Measurements from ENCODE around the gene DDB1. TPM values are rescaled to one million over a fixed set of nuclear protein-coding genes. Genes with fewer than 3 reads are reported as not detected.
A peak's percentile ranks its signal among the peaks of the same experiment; 100 is the strongest.

The DDB1 gene
- total and polyA plus RNA-seq, 9 of the 15 experiments (the other 6 are each of a cell fraction or from before 2014, with no cell fraction given), result 172 to 361 (median 266) TPM

GRCh38 chr11:61281581-61282250 is 51.2 kb downstream of the DDB1 start (continued):
- TF ChIP-seq, protein P1, sequence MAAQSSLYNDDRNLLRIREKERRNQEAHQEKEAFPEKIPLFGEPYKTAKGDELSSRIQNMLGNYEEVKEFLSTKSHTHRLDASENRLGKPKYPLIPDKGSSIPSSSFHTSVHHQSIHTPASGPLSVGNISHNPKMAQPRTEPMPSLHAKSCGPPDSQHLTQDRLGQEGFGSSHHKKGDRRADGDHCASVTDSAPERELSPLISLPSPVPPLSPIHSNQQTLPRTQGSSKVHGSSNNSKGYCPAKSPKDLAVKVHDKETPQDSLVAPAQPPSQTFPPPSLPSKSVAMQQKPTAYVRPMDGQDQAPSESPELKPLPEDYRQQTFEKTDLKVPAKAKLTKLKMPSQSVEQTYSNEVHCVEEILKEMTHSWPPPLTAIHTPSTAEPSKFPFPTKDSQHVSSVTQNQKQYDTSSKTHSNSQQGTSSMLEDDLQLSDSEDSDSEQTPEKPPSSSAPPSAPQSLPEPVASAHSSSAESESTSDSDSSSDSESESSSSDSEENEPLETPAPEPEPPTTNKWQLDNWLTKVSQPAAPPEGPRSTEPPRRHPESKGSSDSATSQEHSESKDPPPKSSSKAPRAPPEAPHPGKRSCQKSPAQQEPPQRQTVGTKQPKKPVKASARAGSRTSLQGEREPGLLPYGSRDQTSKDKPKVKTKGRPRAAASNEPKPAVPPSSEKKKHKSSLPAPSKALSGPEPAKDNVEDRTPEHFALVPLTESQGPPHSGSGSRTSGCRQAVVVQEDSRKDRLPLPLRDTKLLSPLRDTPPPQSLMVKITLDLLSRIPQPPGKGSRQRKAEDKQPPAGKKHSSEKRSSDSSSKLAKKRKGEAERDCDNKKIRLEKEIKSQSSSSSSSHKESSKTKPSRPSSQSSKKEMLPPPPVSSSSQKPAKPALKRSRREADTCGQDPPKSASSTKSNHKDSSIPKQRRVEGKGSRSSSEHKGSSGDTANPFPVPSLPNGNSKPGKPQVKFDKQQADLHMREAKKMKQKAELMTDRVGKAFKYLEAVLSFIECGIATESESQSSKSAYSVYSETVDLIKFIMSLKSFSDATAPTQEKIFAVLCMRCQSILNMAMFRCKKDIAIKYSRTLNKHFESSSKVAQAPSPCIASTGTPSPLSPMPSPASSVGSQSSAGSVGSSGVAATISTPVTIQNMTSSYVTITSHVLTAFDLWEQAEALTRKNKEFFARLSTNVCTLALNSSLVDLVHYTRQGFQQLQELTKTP (IDR thresholded peaks at IDR 0.05; ENCODE audit: low read depth in 1 of 2, partially characterized antibody in 2 of 2), result no peak
- TF ChIP-seq NFE2L1 (tag; IDR thresholded peaks at IDR 0.05; ENCODE audit: borderline replicate concordance, low read depth) (no peak), CUX1 (CRISPR knock-in tag; IDR thresholded peaks at IDR 0.05) (no peak), EGR1 (conservative IDR thresholded peaks at IDR 0.05) (peak; percentile 65), ILF3 (IDR thresholded peaks at IDR 0.05; ENCODE audit: borderline replicate concordance) (no peak), CBX1 (IDR thresholded peaks at IDR 0.05; ENCODE audit: low read depth) (no peak), ZNF3 (CRISPR knock-in tag; IDR thresholded peaks at IDR 0.05) (no peak)
